ENCODE measurements around the gene HLA-DQA1. TPM values are rescaled to one million over a fixed set of nuclear protein-coding genes. Genes with fewer than 3 reads are reported as not detected.
"Not testable (repeated sequence)": the region's sequence is repeated elsewhere in the genome, so short reads cannot be mapped to it uniquely, and the experiment has no call there.

HLA-DQA1 gene
- 100 to 1,000 TPM in 1 of 2 experiments, 10 to 100 TPM in 1; 74.4 to 143 TPM for total RNA-seq

DNA sequence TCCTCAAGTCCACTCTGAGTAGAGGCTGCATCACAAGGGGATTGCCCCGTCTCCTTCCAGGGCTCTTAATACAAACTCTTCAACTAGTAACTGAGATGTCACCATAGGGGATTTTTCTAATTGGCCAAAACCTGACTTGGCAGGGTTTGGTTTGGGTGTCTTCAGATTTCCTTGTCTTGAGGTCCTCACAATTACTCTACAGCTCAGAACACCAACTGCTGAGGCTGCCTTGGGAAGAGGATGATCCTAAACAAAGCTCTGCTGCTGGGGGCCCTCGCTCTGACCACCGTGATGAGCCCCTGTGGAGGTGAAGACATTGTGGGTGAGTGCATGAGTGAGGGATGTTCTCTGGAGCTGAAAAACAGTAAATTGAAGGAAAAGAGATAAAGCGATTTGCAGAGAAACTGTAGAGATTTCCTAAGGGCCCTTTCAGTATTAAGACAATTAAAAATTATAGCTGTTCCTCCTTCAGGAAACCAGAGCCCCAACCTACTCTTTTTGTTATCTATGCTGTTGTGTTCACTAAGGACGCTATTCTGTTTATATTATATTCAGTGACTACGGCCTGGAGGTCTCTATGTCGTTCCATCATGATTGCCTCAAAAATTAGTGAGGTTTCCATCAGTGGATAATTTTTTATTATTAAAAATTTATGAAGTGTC lies at the start of gene HLA-DQA1:
Gene HLA-DQA1, plus strand, starts transcription at position 188 of the 662 bp plus-strand sequence. Its CDS starts 53 bp downstream, at position 241.
- Mint-ChIP-seq H3K4me1 (peaks cover 59% of the 10 kb centered on the region), H3K27me3 (peaks cover 12% of the 10 kb centered on the region), H3K36me3 (peaks cover 26% of the 10 kb centered on the region), H3K4me3 (peak within 1 kb of the TSS; percentile 80), H3K9me3 (ENCODE audit: low read depth) (no peaks in the 10 kb centered on the region), H3K27ac (peak within 1 kb of the TSS; percentile 81)
- DNase-seq = peak; percentile 56
- peak; percentile 91 for ATAC-seq
- CTCF ChIA-PET = interaction anchor here (1.6 kb wide), 1 partner anchor 15 kb away, joined by 6 read pairs; no protein-coding TSS in a partner anchor

DNA sequence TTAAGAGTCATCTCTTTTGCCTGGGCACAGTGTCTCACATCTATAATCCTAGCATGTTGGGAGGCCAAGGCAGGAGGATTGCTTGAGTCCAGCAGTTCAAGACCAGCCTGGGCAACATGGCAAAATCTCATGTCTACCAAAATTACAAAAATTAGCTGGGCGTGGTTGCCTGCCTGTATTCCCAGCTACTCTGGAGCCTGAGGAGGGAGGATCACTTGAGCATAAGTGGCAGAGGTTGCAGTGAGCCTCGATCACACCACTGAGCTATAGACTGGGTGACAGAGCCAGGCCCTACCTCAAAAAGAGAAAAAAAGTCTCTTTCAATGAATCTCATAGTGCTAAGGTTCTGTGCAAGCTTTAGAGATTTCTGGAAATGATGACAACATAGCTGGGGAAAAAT lies 49.0 kb upstream of the HLA-DQA1 start:
- Mint-ChIP-seq H3K27ac (peak overlapping the region; percentile 73), H3K4me1 (peaks cover 43% of the 10 kb centered on the region), H3K36me3 (peaks cover 29% of the 10 kb centered on the region), H3K4me3 (peak overlapping the region; percentile 76), H3K27me3 (peaks cover 10% of the 10 kb centered on the region), H3K9me3 (ENCODE audit: low read depth) (no peaks in the 10 kb centered on the region)
- DNase-seq (no peak), ATAC-seq (no peak)
- CTCF ChIA-PET = interaction anchor here (0.8 kb wide), 1 partner anchor 54 kb away, joined by 3 read pairs; no protein-coding TSS in a partner anchor

DNA sequence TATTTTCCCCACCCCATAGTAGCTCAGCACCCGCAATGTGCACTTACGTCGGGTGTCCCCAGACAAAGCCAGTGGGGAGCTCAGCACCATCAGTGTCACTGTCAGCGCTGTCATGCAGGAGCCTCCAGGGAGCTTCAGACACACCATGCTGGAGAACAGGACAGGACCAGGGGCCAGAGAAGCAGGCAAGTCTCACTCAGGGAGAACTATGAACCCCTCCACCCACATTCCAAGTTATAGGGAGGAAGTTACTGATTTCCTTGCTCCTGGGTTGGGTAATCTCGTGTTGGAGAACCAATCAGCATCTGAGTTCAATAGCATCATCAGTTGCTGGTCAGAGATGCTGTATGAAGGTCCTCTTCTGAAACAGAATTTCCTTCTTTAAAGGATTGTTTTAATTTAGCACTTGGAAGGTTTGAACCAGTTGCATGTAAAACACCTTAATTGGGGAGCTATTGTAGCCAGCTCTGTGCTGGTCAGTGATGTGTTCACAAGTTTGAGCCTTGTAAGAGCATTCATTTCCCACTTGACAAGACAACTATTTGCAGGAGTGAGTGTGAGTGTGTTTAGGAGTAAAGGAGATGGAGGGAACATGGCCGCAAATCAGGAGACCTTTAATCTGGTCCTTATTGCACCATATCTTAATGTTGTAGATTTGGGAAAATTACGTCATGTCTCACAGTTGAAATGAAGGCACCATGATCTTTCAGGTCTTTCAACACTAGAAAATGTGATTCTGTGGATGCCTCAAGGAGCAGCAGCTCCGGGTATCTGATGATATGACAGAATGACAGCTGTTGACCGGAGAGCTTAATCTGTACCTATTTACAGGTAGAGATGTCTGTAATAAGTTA lies 47.4 kb upstream of the HLA-DQA1 start, which contains the start of gene HLA-DRB1:
Gene HLA-DRB1, minus strand, starts transcription at position 253 of the 854 bp plus-strand sequence. Its CDS starts 106 bp downstream, at position 147.
- peaks cover 43% of the 10 kb centered on the region for H3K4me1 Mint-ChIP-seq
- CTCF ChIA-PET = no interaction called here
- ATAC-seq = peak; percentile 98
- H3K9me3 Mint-ChIP-seq (ENCODE audit: low read depth) = no peaks in the 10 kb centered on the region
- peaks cover 10% of the 10 kb centered on the region for H3K27me3 Mint-ChIP-seq
- peak; percentile 45 for DNase-seq
- H3K4me3 Mint-ChIP-seq = peak within 1 kb of the TSS; percentile 86
- peaks cover 22% of the 10 kb centered on the region for H3K36me3 Mint-ChIP-seq
- H3K27ac Mint-ChIP-seq = peak within 1 kb of the TSS; percentile 91

DNA sequence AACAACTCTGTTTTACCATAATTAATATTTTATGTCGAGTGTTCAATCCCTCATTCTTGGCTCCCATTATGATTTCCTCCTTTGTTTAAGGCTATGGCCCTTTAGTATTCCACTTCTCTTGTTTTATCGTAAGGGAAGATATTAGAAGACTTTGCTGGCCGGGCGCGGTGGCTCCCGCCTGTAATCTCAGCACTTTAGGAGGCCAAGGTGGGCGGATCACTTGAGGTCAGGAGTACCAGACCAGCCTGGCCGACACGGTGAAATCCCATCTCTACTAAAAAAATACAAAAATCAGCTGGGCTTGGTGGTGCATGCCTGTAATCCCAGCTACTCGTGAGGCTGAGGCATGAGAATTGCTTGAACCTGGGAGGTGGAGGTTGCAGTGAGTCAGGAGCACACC lies 46.5 kb upstream of the HLA-DQA1 start:
- CTCF ChIA-PET; DNase-seq; ATAC-seq; H3K27me3 Mint-ChIP-seq; H3K9me3 Mint-ChIP-seq (ENCODE audit: low read depth); H3K4me3 Mint-ChIP-seq; H3K27ac Mint-ChIP-seq: not testable (repeated sequence)
- Mint-ChIP-seq H3K4me1 (peaks cover 38% of the 10 kb centered on the region), H3K36me3 (peaks cover 17% of the 10 kb centered on the region)

DNA sequence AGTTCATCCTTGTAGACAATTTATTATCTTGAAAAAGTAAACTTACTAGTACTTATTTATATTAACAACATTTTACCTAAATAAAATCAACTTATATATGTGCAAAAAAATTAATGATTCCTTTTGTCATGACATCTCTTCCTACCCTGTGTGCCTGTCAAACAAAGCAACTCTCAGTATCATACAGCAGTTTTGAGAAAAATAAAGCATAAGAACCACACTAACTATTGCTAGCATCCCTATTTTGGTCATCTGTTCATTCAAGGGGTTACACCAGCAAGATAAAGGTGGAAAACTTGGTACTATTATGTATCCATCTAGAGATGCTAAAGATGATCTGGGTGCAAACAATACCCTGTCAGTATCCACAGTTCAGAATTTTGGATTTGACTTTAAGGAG lies 40.2 kb upstream of the HLA-DQA1 start:
- peak overlapping the region; percentile 42 for H3K27ac Mint-ChIP-seq
- CTCF ChIA-PET = no interaction called here
- peak; percentile 89 for ATAC-seq

DNA sequence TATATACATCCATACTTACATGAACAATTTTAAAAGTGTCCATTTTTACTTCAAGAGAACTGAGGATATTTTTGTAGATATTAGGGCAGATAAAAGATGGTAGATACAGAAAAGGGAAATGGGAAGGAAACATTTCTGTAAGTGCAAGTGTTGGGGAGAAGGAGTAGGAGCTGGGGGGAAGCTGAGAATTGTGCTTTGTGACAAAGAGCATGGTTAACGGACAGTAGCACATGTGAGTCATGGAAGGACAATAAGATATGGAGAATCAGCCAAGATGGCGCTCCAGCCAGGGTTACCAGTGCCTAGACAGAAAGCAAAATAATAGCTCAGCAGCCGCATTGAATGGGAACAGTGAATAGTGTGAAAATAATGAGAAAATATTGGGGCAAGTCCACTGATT lies 34.8 kb upstream of the HLA-DQA1 start:
- Mint-ChIP-seq H3K36me3 (peaks cover 30% of the 10 kb centered on the region), H3K9me3 (ENCODE audit: low read depth) (peaks cover 7% of the 10 kb centered on the region), H3K4me1 (peaks cover 33% of the 10 kb centered on the region), H3K27me3 (no peaks in the 10 kb centered on the region), H3K4me3 (no peak overlapping the region), H3K27ac (peak overlapping the region; percentile 60)
- no peak for ATAC-seq
- CTCF ChIA-PET = no interaction called here
- DNase-seq = no peak

More for the DNA sequence above, 40.2 kb upstream of the HLA-DQA1 start:
- H3K9me3 Mint-ChIP-seq (ENCODE audit: low read depth) = no peaks in the 10 kb centered on the region
- DNase-seq = no peak
- H3K36me3 Mint-ChIP-seq = peaks cover 8% of the 10 kb centered on the region
- peaks cover 16% of the 10 kb centered on the region for H3K4me1 Mint-ChIP-seq
- H3K27me3 Mint-ChIP-seq = no peaks in the 10 kb centered on the region
- H3K4me3 Mint-ChIP-seq = no peak overlapping the region

DNA sequence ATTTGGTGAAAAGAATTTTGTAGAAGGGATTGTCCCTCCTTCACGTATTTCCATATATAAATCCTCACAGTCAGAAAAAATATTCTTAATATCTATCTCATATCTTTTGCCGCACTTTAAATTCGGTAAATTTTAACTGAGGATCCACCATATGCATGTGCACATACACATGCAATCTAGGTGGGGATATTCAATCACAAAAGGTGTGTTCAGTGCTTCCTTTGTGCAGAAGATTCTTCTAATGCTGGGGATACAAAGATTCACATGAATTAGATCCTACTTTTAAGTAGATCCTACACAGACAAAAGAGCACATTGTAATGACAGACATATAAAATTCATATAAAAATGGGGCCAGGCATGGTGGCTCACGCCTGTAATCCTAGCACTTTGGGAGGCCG lies 34.0 kb upstream of the HLA-DQA1 start:
- H3K27me3 Mint-ChIP-seq = no peaks in the 10 kb centered on the region
- H3K36me3 Mint-ChIP-seq = peaks cover 36% of the 10 kb centered on the region
- DNase-seq (no peak), ATAC-seq (no peak)
- H3K9me3 Mint-ChIP-seq (ENCODE audit: low read depth) = peaks cover 7% of the 10 kb centered on the region
- peak overlapping the region; percentile 60 for H3K27ac Mint-ChIP-seq
- no peak overlapping the region for H3K4me3 Mint-ChIP-seq
- CTCF ChIA-PET = no interaction called here
- peaks cover 35% of the 10 kb centered on the region for H3K4me1 Mint-ChIP-seq

DNA sequence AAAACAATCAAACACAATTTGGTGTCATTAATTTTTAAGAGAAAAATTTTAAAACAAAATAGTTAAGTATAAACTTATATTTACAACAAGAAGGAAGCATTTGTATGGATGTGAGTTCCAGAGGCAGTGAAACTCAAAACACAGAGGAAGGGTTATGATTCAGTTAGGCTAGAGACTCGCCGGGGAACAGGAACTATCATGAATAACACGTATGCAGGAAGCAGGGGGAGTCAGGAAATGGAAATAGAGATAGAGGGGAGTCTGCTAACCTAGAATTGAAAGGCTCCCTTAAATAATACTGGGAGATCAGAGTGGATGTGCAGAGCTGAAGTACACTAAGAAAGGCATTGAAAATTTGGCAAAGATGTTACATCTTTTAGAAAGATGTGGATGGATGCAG lies 33.3 kb upstream of the HLA-DQA1 start:
- Mint-ChIP-seq H3K36me3 (peaks cover 36% of the 10 kb centered on the region), H3K9me3 (ENCODE audit: low read depth) (peaks cover 7% of the 10 kb centered on the region), H3K27me3 (no peaks in the 10 kb centered on the region), H3K4me3 (peak overlapping the region; percentile 62), H3K4me1 (peaks cover 35% of the 10 kb centered on the region), H3K27ac (peak overlapping the region; percentile 89)
- ATAC-seq (peak; percentile 71), DNase-seq (no peak)
- CTCF ChIA-PET = no interaction called here

DNA sequence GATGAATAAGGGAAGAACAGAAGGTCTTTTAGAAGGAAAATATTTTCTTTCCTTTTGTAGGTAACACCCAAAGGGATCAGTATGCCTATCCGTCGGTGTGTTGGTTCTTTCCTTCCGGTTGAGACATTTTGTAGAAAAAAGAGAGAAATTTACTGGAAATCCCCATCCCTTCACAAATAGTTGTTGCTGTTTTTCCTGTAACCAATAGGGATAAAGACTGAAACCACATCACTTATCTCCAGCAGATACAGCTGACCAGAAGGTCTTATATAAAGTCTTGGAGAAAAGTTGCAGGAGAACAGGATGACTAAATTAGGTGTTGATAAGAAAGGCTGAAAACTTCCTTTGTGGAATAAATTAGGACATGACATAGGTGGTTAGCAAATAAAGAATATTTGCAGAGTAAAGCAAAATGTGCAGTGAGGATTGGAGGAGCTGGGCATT lies 32.8 kb upstream of the HLA-DQA1 start:
- peaks cover 35% of the 10 kb centered on the region for H3K4me1 Mint-ChIP-seq
- no peak for DNase-seq
- H3K9me3 Mint-ChIP-seq (ENCODE audit: low read depth) = peaks cover 7% of the 10 kb centered on the region
- H3K36me3 Mint-ChIP-seq = peaks cover 33% of the 10 kb centered on the region
- H3K27ac Mint-ChIP-seq = peak overlapping the region; percentile 89
- H3K4me3 Mint-ChIP-seq = peak overlapping the region; percentile 62
- CTCF ChIA-PET = no interaction called here
- peak; percentile 66 for ATAC-seq
- no peaks in the 10 kb centered on the region for H3K27me3 Mint-ChIP-seq

DNA sequence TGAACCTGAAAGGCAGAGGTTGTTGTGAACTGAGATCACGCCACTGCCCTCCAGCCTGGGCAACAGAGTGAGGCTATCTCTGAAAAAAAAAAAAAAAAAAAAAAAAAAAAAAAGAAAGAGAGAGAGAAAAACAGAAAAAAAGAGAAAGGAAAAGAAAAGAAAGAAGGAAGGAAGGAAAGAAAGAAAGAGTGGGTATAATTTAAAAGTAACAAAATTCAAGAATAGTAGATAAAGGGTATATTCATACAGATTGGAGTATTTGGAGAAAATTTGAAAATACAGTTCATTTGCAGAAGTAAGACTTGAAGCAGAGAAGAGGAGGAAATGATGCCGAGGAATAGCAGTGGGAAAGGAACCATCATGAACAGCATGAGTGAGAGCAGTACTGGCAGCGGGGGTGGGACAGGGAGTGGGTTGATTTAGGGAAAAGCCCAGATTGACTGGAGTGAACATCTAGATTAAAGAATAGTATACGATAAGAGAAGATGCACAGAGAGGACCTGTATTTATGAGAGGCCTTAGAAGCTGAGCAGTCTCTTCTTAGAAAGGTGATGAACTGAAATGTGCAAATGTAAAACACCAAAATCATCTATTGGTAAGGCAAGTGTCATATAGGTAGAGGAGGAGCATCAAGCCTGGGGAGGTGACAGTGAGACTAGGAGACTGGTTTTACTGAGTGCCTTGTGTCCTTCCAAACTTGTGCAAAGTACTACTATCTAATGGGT lies 29.8 kb upstream of the HLA-DQA1 start:
- CTCF ChIA-PET = no interaction called here
- Mint-ChIP-seq H3K27ac (peak overlapping the region; percentile 64), H3K36me3 (peaks cover 30% of the 10 kb centered on the region), H3K4me1 (peaks cover 42% of the 10 kb centered on the region), H3K9me3 (ENCODE audit: low read depth) (peaks cover 7% of the 10 kb centered on the region), H3K27me3 (no peaks in the 10 kb centered on the region), H3K4me3 (no peak overlapping the region)
- ATAC-seq (no peak), DNase-seq (no peak)

DNA sequence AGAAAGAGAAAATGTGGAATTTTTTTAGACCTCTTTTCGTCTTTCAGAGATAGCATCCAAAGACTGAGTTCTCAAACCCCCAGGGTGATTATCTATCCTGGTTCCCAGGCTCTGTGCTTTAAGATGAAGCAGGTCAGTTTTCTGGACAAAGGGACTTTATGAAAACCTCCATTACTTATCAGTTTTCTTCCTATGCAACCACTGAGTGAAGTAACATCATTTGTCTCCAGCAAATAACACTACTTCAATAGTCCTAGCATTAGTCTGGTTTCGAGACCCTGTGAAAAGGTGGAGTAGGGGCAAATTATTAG lies 29.3 kb upstream of the HLA-DQA1 start:
- ATAC-seq (no peak), DNase-seq (no peak)
- peaks cover 28% of the 10 kb centered on the region for H3K36me3 Mint-ChIP-seq
- H3K27me3 Mint-ChIP-seq = no peaks in the 10 kb centered on the region
- H3K9me3 Mint-ChIP-seq (ENCODE audit: low read depth) = peaks cover 3% of the 10 kb centered on the region
- CTCF ChIA-PET = no interaction called here
- peak overlapping the region; percentile 64 for H3K27ac Mint-ChIP-seq
- H3K4me3 Mint-ChIP-seq = no peak overlapping the region
- H3K4me1 Mint-ChIP-seq = peaks cover 37% of the 10 kb centered on the region

DNA sequence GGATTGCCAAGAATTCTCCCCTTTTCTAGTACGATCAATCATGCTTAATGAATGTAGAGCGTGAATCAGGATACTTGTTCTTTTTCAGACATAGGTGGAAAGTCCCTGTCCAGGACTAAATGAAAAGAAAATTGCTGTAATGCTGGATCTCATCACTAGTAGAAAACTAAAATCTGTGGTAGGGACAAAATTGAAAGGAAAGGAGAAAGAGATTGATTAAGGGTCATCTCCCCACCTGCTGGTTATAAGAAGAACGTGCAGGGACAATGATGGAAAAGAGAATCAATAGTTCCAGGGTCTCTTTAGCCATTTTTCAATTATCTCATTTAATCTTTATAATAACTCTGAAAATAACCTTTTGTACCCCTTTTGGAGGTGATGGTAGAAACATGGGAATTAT lies 28.8 kb upstream of the HLA-DQA1 start:
- DNase-seq = no peak
- Mint-ChIP-seq H3K27me3 (no peaks in the 10 kb centered on the region), H3K27ac (peak overlapping the region; percentile 64), H3K4me1 (peaks cover 33% of the 10 kb centered on the region), H3K36me3 (peaks cover 24% of the 10 kb centered on the region), H3K4me3 (no peak overlapping the region), H3K9me3 (ENCODE audit: low read depth) (no peaks in the 10 kb centered on the region)
- no peak for ATAC-seq
- CTCF ChIA-PET = interaction anchor here (3.0 kb wide), 1 partner anchor 15 kb away, joined by 9 read pairs; no protein-coding TSS in a partner anchor

DNA sequence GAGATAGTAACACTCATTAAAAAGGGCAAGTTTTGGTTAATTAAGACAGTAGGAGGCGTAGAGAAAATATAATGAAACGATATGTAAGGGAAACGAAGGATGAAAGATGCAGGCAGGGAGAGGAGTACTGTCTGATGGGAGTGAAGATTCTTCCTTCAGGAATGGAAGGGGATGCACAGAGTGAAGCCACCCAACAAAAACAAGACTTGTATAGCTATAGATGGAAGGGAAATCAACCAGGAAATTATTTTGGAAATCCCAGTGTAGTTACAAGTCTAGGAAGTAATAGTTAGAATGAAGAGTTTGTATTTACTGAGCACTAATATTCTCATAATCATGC lies 27.8 kb upstream of the HLA-DQA1 start:
- Mint-ChIP-seq H3K4me1 (peaks cover 27% of the 10 kb centered on the region), H3K27ac (no peak overlapping the region), H3K36me3 (peaks cover 20% of the 10 kb centered on the region), H3K27me3 (no peaks in the 10 kb centered on the region), H3K4me3 (no peak overlapping the region), H3K9me3 (ENCODE audit: low read depth) (peaks cover 2% of the 10 kb centered on the region)
- ATAC-seq (peak; percentile 0), DNase-seq (no peak)
- CTCF ChIA-PET = interaction anchor here (0.6 to 3.0 kb wide), 4 partner anchors 11 to 170 kb away, joined by 3 to 9 read pairs (median 3); partner anchors contain the start of gene HLA-DRA

Data from activated CD8-positive, alpha-beta memory T cell treated with anti-CD3 and anti-CD28 coated beads, Interleukin-2, amount 10 ng/mL, durations not matched to agents 7 days and 5 days (primary cell).